Breast epithelium (tissue), 4 donors: Measurements from ENCODE around the gene ATP10B. TPM values are rescaled to one million over a fixed set of nuclear protein-coding genes. Genes with fewer than 3 reads are reported as not detected.

ENCODE experiments used
- DNase-seq, 2 donors: peaks; one replicate each; pipeline ENCODE4 v3.0.0-alpha.2; 2019; ENCODE audit warnings: low spot score in 2 of 2
- H3K27ac ChIP-seq, 2 donors: fragments of 200-600 bp; sonication (generic) in 1 of 2; one replicate each; pipeline ENCODE4 v1.5.1; 2016 to 2019; ENCODE audit warnings: mild to moderate bottlenecking in 1 of 2
- H3K27me3 ChIP-seq, 2 donors: fragments of 200-600 bp; sonication (generic) in 1 of 2; one replicate each; pipeline versions ENCODE4 v1.5.1 to v1.6.0; 2017 to 2019; ENCODE audit warnings: control low read depth in 1 of 2, mild to moderate bottlenecking in 1 of 2
- H3K36me3 ChIP-seq: fragments of 200-600 bp; one replicate; pipeline ENCODE4 v1.5.1; 2019
- H3K4me1 ChIP-seq, 2 donors: fragments of 200-600 bp; sonication (generic); one replicate each; pipeline ENCODE4 v1.5.1; 2016 to 2019; ENCODE audit warnings: control low read depth in 1 of 2
- H3K4me3 ChIP-seq, 3 donors: fragments of 200-600 bp; sonication (generic); 1 replicate in 2 of 3; 2 replicates in 1 of 3; pipeline ENCODE4 v1.5.1; 2016 to 2019; ENCODE audit warnings: mild to moderate bottlenecking in 3 of 3, moderate library complexity in 2 of 3
- H3K9me3 ChIP-seq, 2 donors: fragments of 200-600 bp; sonication (generic) in 1 of 2; one replicate each; pipeline ENCODE4 v1.5.1; 2016 to 2019; ENCODE audit warnings: control low read depth in 1 of 2
- CTCF ChIP-seq, 3 donors: fragments of 450-650 bp; IDR thresholded peaks; one replicate each; pipeline ENCODE4 v1.5.1; 2016 to 2017; ENCODE audit warnings: antibody characterized with exemption in 3 of 3, mild to moderate bottlenecking in 3 of 3, moderate library complexity in 3 of 3
- POLR2A ChIP-seq: fragments of 450-650 bp; IDR thresholded peaks from one replicate; pipeline ENCODE4 v1.6.1; 2016; ENCODE audit warnings: antibody characterized with exemption, mild to moderate bottlenecking, moderate library complexity
- POLR2AphosphoS5 ChIP-seq, 3 donors: sonication (generic); formaldehyde crosslinking; IDR thresholded peaks; one replicate each; pipeline ENCODE4 v1.6.1; 2017; ENCODE audit warnings: antibody characterized with exemption in 3 of 3
- intact Hi-C: fragments of 100-400 bp; cut with DNase I; formaldehyde crosslinking; loops from one replicate; pipeline ENCODE4 v1.15.1; 2023; ENCODE audit warnings: low total_unique reads
- total RNA-seq, 3 donors: library from RNA; depleted of rRNA; stranded (reverse); fragments of >200 nt; gene quantifications; one replicate each; pipeline ENCODE4 v1.1.0, GENCODE V29; 2016

Gene ATP10B
- total RNA-seq, 3 donors from 2014 or later, result under 0.01 to 2.9 TPM; not detected in 1

- intact Hi-C loops, result no loop called here
- no peaks in the 10 kb centered on the region for H3K4me1 ChIP-seq
- no peaks in the 10 kb centered on the region for H3K9me3 ChIP-seq
- no peaks in the 10 kb centered on the region for H3K36me3 ChIP-seq
- no peaks in the 10 kb centered on the region for H3K27me3 ChIP-seq
- no peak for DNase-seq
- no peak overlapping the region for H3K27ac ChIP-seq
- H3K4me3 ChIP-seq, result no peak overlapping the region
- TF ChIP-seq POLR2AphosphoS5 (IDR thresholded peaks at IDR 0.05) (no peak), POLR2A (no peak), CTCF (IDR thresholded peaks at IDR 0.05) (no peak)
Measured at GRCh38 chr5:160537116-160537515, 314.9 kb downstream of the ATP10B start.

- Histone ChIP-seq H3K36me3 (no peaks in the 10 kb centered on the region), H3K27me3 (no peaks in the 10 kb centered on the region), H3K27ac (no peak overlapping the region), H3K9me3 (no peaks in the 10 kb centered on the region), H3K4me3 (no peak overlapping the region), H3K4me1 (no peaks in the 10 kb centered on the region)
- DNase-seq, result no peak
- TF ChIP-seq POLR2A (no peak), POLR2AphosphoS5 (IDR thresholded peaks at IDR 0.05) (no peak), CTCF (IDR thresholded peaks at IDR 0.05) (no peak)
- intact Hi-C loops, result no loop called here
Measured at GRCh38 chr5:160534914-160535313, 317.1 kb downstream of the ATP10B start.

GRCh38 chr5:160534125-160534524 lies 317.9 kb downstream of the ATP10B start:
- TF ChIP-seq CTCF (IDR thresholded peaks at IDR 0.05) (no peak), POLR2A (no peak), POLR2AphosphoS5 (IDR thresholded peaks at IDR 0.05) (no peak)
- no peak overlapping the region for H3K27ac ChIP-seq

GRCh38 chr5:160525471-160526261 lies 326.3 kb downstream of the ATP10B start:
- Histone ChIP-seq H3K36me3 (no peaks in the 10 kb centered on the region), H3K9me3 (no peaks in the 10 kb centered on the region), H3K4me3 (no peak overlapping the region), H3K4me1 (no peaks in the 10 kb centered on the region), H3K27ac (no peak overlapping the region), H3K27me3 (no peaks in the 10 kb centered on the region)
- intact Hi-C loops, result no loop called here
- no peak for DNase-seq
- TF ChIP-seq CTCF (IDR thresholded peaks at IDR 0.05) (no peak), POLR2A (no peak), POLR2AphosphoS5 (IDR thresholded peaks at IDR 0.05) (no peak)

More at GRCh38 chr5:160534125-160534524, 317.9 kb downstream of the ATP10B start:
- DNase-seq, result no peak
- H3K27me3 ChIP-seq, result no peaks in the 10 kb centered on the region
- intact Hi-C loops, result no loop called here
- no peaks in the 10 kb centered on the region for H3K36me3 ChIP-seq
- H3K9me3 ChIP-seq, result no peaks in the 10 kb centered on the region
- H3K4me3 ChIP-seq, result no peak overlapping the region
- H3K4me1 ChIP-seq, result no peaks in the 10 kb centered on the region

GRCh38 chr5:160524827-160525226 lies 327.2 kb downstream of the ATP10B start:
- TF ChIP-seq CTCF (IDR thresholded peaks at IDR 0.05) (no peak), POLR2A (no peak), POLR2AphosphoS5 (IDR thresholded peaks at IDR 0.05) (no peak)

More at GRCh38 chr5:160524827-160525226, 327.2 kb downstream of the ATP10B start:
- no peaks in the 10 kb centered on the region for H3K9me3 ChIP-seq
- H3K4me1 ChIP-seq, result no peaks in the 10 kb centered on the region
- H3K27me3 ChIP-seq, result no peaks in the 10 kb centered on the region
- intact Hi-C loops, result no loop called here
- no peaks in the 10 kb centered on the region for H3K36me3 ChIP-seq
- no peak for DNase-seq
- no peak overlapping the region for H3K4me3 ChIP-seq
- H3K27ac ChIP-seq, result no peak overlapping the region
